Esophagus (tissue), 2 donors: ENCODE data around the gene NDUFV1. TPM values are rescaled to one million over a fixed set of nuclear protein-coding genes. Genes with fewer than 3 reads are reported as not detected.

ENCODE experiments used
- H3K27ac ChIP-seq, 2 donors: one replicate each; pipeline ENCODE4 v1.5.1; 2013; ENCODE audit warnings: low read depth in 2 of 2, mild to moderate bottlenecking in 2 of 2, inconsistent platforms in 1 of 2, low read length in 1 of 2, moderate library complexity in 1 of 2
- H3K27me3 ChIP-seq, 2 donors: one replicate each; pipeline ENCODE4 v1.6.1; 2013; ENCODE audit warnings: low read length in 2 of 2, control low read depth in 1 of 2, mild to moderate bottlenecking in 1 of 2; ENCODE audit not compliant: insufficient read depth in 2 of 2, control insufficient read depth in 1 of 2
- H3K36me3 ChIP-seq, 2 donors: one replicate each; pipeline ENCODE4 v1.6.1; 2013; ENCODE audit warnings: low read length in 1 of 2; ENCODE audit not compliant: control insufficient read depth in 2 of 2, insufficient read depth in 2 of 2
- H3K4me1 ChIP-seq, 2 donors: one replicate each; pipeline ENCODE4 v1.6.1; 2013; ENCODE audit warnings: low read length in 1 of 2; ENCODE audit not compliant: control insufficient read depth in 2 of 2, insufficient read depth in 2 of 2
- H3K4me3 ChIP-seq, 2 donors: one replicate each; pipeline ENCODE4 v1.5.1; 2013; ENCODE audit warnings: low read length in 2 of 2, mild to moderate bottlenecking in 2 of 2, low read depth in 1 of 2, moderate library complexity in 1 of 2
- H3K9me3 ChIP-seq, 2 donors: one replicate each; pipeline ENCODE4 v1.6.1; 2013; ENCODE audit warnings: mild to moderate bottlenecking in 2 of 2, low read depth in 1 of 2, low read length in 1 of 2, moderate library complexity in 1 of 2; ENCODE audit not compliant: control insufficient read depth in 2 of 2, insufficient read depth in 1 of 2
- WGBS, 2 donors: extraction: QIAGEN DNeasy Blood & Tissue Kit; methylation state at CpG; one replicate each; pipeline ENCODE4 v1.1.7; 2013; 5-methylcytosine and 5-hydroxymethylcytosine counted together
- polyA plus RNA-seq, 2 donors: library from polyadenylated mRNA; stranded (reverse); fragments of 200-250 nt; gene quantifications; one replicate each; pipeline ENCODE4 v1.2.3, GENCODE V29; 2013
- donor health status: healthy with polysubstance abuse.
- donor health status: Bipolar disorder and iron deficiency.

The NDUFV1 gene
- polyA plus RNA-seq, 2 donors: 122 to 137 TPM

DNA sequence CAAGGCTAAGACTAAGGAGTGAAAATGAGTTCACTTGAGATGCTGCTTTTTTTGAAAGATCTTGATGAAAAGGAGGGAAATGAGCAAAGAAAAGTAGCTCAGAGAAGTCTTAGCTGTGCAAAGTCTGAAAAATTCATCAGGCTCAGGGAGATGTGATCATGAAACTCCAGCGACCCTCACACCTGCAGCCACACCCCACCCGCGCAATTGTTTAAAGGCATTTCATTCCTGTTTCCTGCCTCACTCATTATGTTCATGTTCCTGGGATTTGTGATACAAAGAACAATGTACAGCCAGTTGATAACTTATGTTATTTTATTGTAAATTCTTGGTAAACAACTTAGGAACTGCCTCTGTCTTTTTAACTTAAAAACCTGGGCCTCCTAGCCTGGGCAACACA, 31.8 kb upstream of the NDUFV1 start:
- 50 to 53% methylated on average over 3 of the region's 3 CpGs for WGBS, 2 donors
- Histone ChIP-seq H3K9me3 (no peaks in the 10 kb centered on the region), H3K4me3 (no peak overlapping the region), H3K27ac (no peak overlapping the region), H3K27me3 (no peaks in the 10 kb centered on the region), H3K36me3 (no peaks in the 10 kb centered on the region), H3K4me1 (no peaks in the 10 kb centered on the region)

- Histone ChIP-seq H3K4me1 (no peaks in the 10 kb centered on the region), H3K27ac (no peak overlapping the region), H3K36me3 (no peaks in the 10 kb centered on the region), H3K4me3 (no peak overlapping the region), H3K27me3 (no peaks in the 10 kb centered on the region), H3K9me3 (no peaks in the 10 kb centered on the region)
- WGBS, 2 donors: 68 to 71% methylated on average over 14 of the region's 14 CpGs
Observed at GRCh38 chr11:67576735-67577475, 29.8 kb upstream of the NDUFV1 start.

GRCh38 chr11:67577951-67578350, 28.8 kb upstream of the NDUFV1 start:
- whole genome bisulfite sequencing, 2 donors: 78 to 84% methylated on average over 6 of the region's 6 CpGs
- H3K27ac ChIP-seq: no peak overlapping the region
- H3K36me3 ChIP-seq: no peaks in the 10 kb centered on the region
- H3K4me1 ChIP-seq: no peaks in the 10 kb centered on the region
- no peaks in the 10 kb centered on the region for H3K9me3 ChIP-seq
- no peaks in the 10 kb centered on the region for H3K27me3 ChIP-seq
- no peak overlapping the region for H3K4me3 ChIP-seq

DNA sequence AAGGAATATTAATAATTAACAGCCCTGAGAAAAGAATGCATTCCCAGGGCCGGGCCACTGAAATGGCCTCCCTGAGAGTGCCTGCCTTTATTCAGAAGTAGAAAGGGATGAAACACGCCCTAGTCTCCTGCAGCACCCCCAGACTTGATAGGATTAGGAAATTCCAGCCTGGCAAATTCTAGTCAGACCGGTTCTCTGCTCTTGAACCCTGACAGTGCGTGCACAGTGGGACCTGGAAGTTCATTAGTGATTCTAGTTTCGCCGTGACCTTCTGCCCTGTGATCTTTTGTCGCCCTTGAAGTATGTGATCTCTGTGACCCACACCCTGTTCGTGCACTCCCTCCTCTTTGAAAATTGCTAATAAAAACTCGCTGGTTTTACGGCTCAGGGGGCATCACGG, 25.3 kb upstream of the NDUFV1 start:
- H3K27ac ChIP-seq: peak overlapping the region; percentile 64 to 72
- no peaks in the 10 kb centered on the region for H3K9me3 ChIP-seq
- H3K4me3 ChIP-seq: no peak overlapping the region
- peaks cover 0 to 15% of the 10 kb centered on the region in 2 donors for H3K4me1 ChIP-seq
- WGBS, 2 donors: 34 to 37% methylated on average over 11 of the region's 11 CpGs
- H3K27me3 ChIP-seq: no peaks in the 10 kb centered on the region
- H3K36me3 ChIP-seq: peaks cover 3 to 16% of the 10 kb centered on the region in 2 donors

GRCh38 chr11:67582011-67582410, 24.7 kb upstream of the NDUFV1 start:
- Histone ChIP-seq H3K36me3 (peaks cover 3 to 16% of the 10 kb centered on the region in 2 donors), H3K9me3 (no peaks in the 10 kb centered on the region), H3K4me3 (no peak overlapping the region), H3K4me1 (peaks cover 0 to 15% of the 10 kb centered on the region in 2 donors), H3K27ac (peak overlapping the region in 1 of 2 donors; percentile 64), H3K27me3 (no peaks in the 10 kb centered on the region)
- WGBS, 2 donors: 56 to 59% methylated on average over 4 of the region's 4 CpGs

GRCh38 chr11:67583247-67584204, 23.2 kb upstream of the NDUFV1 start, which contains the start of gene GSTP1:
TSS of gene GSTP1 (plus strand) at chr11:67583812. CDS start at chr11:67583844, 32 bp downstream.
- Histone ChIP-seq H3K4me3 (peak within 1 kb of the TSS; percentile 73 to 81), H3K9me3 (no peaks in the 10 kb centered on the region), H3K4me1 (peaks cover 0 to 15% of the 10 kb centered on the region in 2 donors), H3K36me3 (peaks cover 3 to 19% of the 10 kb centered on the region in 2 donors), H3K27me3 (no peaks in the 10 kb centered on the region), H3K27ac (peak within 1 kb of the TSS; percentile 99 to 100)
- 2% methylated on average over 73 to 81 of the region's 81 CpGs for WGBS, 2 donors

DNA sequence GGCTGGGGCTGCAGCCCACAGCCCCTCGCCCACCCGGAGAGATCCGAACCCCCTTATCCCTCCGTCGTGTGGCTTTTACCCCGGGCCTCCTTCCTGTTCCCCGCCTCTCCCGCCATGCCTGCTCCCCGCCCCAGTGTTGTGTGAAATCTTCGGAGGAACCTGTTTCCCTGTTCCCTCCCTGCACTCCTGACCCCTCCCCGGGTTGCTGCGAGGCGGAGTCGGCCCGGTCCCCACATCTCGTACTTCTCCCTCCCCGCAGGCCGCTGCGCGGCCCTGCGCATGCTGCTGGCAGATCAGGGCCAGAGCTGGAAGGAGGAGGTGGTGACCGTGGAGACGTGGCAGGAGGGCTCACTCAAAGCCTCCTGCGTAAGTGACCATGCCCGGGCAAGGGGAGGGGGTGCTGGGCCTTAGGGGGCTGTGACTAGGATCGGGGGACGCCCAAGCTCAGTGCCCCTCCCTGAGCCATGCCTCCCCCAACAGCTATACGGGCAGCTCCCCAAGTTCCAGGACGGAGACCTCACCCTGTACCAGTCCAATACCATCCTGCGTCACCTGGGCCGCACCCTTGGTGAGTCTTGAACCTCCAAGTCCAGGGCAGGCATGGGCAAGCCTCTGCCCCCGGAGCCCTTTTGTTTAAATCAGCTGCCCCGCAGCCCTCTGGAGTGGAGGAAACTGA, 22.4 kb upstream of the NDUFV1 start:
- no peaks in the 10 kb centered on the region for H3K9me3 ChIP-seq
- peaks cover 0 to 15% of the 10 kb centered on the region in 2 donors for H3K4me1 ChIP-seq
- H3K27ac ChIP-seq: peak overlapping the region; percentile 99 to 100
- H3K27me3 ChIP-seq: no peaks in the 10 kb centered on the region
- peak overlapping the region; percentile 73 to 81 for H3K4me3 ChIP-seq
- H3K36me3 ChIP-seq: peaks cover 3 to 22% of the 10 kb centered on the region in 2 donors
- whole genome bisulfite sequencing, 2 donors: 11 to 12% methylated on average over 32 to 33 of the region's 33 CpGs

- Histone ChIP-seq H3K36me3 (peaks cover 3 to 22% of the 10 kb centered on the region in 2 donors), H3K27ac (peak overlapping the region; percentile 99 to 100), H3K9me3 (no peaks in the 10 kb centered on the region), H3K27me3 (no peaks in the 10 kb centered on the region), H3K4me1 (peaks cover 0 to 15% of the 10 kb centered on the region in 2 donors), H3K4me3 (peak overlapping the region; percentile 73 to 81)
- 73 to 76% methylated on average over 21 of the region's 21 CpGs for WGBS, 2 donors
Observed at GRCh38 chr11:67584881-67585873, 21.6 kb upstream of the NDUFV1 start.
